ACC112 (cell line): ENCODE data around the gene PSAPL1.

Experiments used
- H2AFZ ChIP-seq: fragments of 200-600 bp; sonication (generic); one replicate; pipeline ENCODE4 v1.6.0; 2017; ENCODE audit warnings: antibody characterized with exemption, low read length; ENCODE audit not compliant: unreplicated experiment
- H3K27ac ChIP-seq: fragments of 200-600 bp; sonication (generic); 2 replicates; pipeline ENCODE4 v1.5.1; 2014; ENCODE audit warnings: low read depth, mild to moderate bottlenecking, antibody characterized with exemption, low read length, moderate library complexity
- H3K27me3 ChIP-seq: fragments of 200-600 bp; sonication (generic); 2 replicates; pipeline ENCODE4 v1.6.1; 2014; ENCODE audit warnings: mild to moderate bottlenecking, antibody characterized with exemption, low read length, moderate library complexity, mixed read lengths; ENCODE audit not compliant: insufficient read depth
- H3K36me3 ChIP-seq: fragments of 200-600 bp; sonication (generic); 2 replicates; pipeline ENCODE4 v1.6.1; 2016; ENCODE audit warnings: mild to moderate bottlenecking, antibody characterized with exemption, low read length, moderate library complexity, mixed read lengths; ENCODE audit not compliant: insufficient read depth
- H3K4me1 ChIP-seq: fragments of 200-600 bp; sonication (generic); one replicate; pipeline ENCODE4 v1.6.1; 2016; ENCODE audit warnings: low read length, mixed read lengths; ENCODE audit not compliant: insufficient read depth, unreplicated experiment, control insufficient read depth
- H3K4me3 ChIP-seq: fragments of 200-600 bp; sonication (generic); 2 replicates; pipeline ENCODE4 v1.5.1; 2014; ENCODE audit warnings: mild to moderate bottlenecking, low read depth, low read length
- H3K79me2 ChIP-seq: fragments of 200-600 bp; sonication (generic); one replicate; pipeline ENCODE4 v1.6.0; 2016; ENCODE audit warnings: low read length; ENCODE audit not compliant: control insufficient read depth, unreplicated experiment, insufficient read depth

PSAPL1 gene

DNA sequence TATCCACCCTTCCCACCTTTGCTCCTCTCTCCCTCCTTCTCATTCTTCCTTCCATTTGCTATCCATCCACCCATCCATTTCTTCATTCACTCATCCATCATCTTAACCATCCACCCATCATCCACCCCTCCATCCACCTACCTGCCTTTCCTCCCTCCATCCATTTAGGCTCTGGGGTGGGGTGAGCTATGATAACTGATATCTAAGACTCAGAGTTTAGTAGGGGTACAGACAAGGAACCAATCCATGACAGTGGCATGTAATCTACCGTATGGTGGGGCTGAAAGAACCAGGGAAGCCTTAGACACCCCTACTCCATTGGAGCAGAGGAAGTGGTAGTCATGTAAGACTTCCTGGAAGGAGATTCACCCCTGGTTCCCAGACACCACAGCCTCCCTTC, 23.2 kb downstream of the PSAPL1 start:
- Histone ChIP-seq H3K27ac (no peak overlapping the region), H3K36me3 (no peaks in the 10 kb centered on the region), H3K79me2 (no peaks in the 10 kb centered on the region), H3K27me3 (peaks cover 56% of the 10 kb centered on the region), H2AFZ (no peak overlapping the region), H3K4me3 (no peak overlapping the region), H3K4me1 (no peaks in the 10 kb centered on the region)

DNA sequence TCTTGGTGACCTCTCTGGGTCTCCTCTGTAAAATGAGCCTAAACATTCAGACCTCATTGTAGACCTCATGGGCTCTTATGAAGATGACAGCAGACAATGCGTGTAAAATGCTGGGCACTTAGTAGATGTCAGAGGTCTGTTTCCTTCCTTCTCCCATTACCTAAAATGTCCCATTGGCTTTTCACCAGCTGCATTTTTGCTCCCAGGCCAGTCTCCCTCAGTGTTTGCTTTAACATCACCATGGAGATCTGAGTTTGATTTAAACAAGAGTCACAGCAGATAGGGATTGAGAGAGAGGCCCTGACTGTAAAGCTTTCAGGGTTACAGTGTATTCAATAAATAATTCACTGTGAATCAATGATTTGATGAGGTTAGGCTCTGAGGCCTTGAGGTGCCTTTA, 24.3 kb downstream of the PSAPL1 start:
- H3K27me3 ChIP-seq: peaks cover 66% of the 10 kb centered on the region
- no peak overlapping the region for H2AFZ ChIP-seq
- no peak overlapping the region for H3K27ac ChIP-seq
- H3K79me2 ChIP-seq: no peaks in the 10 kb centered on the region
- H3K36me3 ChIP-seq: no peaks in the 10 kb centered on the region
- H3K4me3 ChIP-seq: no peak overlapping the region
- H3K4me1 ChIP-seq: no peaks in the 10 kb centered on the region

DNA sequence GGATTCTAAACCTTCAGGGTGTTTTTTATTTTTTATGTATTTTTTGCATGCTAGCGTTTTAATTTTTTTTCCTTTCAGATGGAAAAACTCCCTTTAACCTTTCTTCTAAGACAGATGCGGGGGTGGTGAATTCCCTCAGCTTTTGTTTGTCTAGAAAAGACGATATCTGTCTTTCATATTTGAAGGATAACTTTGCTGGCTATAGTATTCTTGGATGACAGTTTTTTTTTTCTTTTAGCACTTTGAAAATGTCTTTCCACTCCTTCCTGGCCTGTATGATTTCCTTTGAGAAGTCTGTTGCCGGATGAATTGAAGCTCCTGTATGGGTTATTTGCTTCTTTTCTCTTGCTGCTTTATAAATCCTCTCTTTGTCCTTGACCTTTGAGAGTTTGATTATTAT, 26.6 kb downstream of the PSAPL1 start:
- Histone ChIP-seq H3K36me3 (no peaks in the 10 kb centered on the region), H2AFZ (no peak overlapping the region), H3K27ac (no peak overlapping the region), H3K4me1 (no peaks in the 10 kb centered on the region), H3K79me2 (no peaks in the 10 kb centered on the region), H3K27me3 (peaks cover 75% of the 10 kb centered on the region), H3K4me3 (no peak overlapping the region)

DNA sequence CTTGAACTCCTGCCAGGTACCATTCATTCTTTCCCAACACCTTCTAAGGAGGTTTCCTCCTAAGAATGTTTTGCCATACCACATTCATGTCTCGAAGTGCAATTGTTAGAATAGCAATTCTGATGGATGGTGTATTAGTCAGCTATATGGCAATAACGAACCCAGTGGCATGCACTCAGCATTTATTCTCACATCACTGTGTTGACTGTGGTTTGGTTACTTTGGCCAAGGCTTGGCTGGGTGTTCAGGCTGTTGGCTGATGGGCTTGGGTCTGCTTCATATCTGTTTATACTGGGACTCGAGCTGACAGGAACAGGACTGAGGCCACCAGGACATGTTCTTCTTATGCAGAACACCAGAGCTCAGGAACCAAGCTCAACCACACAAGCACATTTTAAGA, 31.7 kb downstream of the PSAPL1 start:
- H3K4me1 ChIP-seq: no peaks in the 10 kb centered on the region
- peaks cover 73% of the 10 kb centered on the region for H3K27me3 ChIP-seq
- H3K79me2 ChIP-seq: no peaks in the 10 kb centered on the region
- H3K4me3 ChIP-seq: no peak overlapping the region
- no peak overlapping the region for H3K27ac ChIP-seq
- H3K36me3 ChIP-seq: no peaks in the 10 kb centered on the region
- no peak overlapping the region for H2AFZ ChIP-seq

DNA sequence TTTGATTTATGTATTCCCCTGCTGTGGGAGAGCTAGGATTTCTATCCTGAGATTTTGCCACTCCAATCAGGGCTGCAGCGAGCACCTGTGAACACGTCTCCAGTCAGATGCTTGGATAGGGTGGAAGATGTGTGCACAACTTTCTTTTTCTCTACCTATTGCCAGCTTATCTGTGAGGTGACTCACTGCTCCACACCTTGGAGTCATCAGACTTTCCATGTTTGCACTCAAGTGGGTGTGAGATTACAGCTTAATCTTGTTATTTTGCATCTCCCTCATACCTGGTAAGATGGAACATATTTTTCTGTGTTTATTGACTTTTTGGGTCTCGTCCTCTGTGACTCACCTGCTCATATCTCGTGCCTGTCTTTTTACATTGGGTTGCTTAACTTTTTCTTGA, 32.2 kb downstream of the PSAPL1 start:
- no peak overlapping the region for H2AFZ ChIP-seq
- no peaks in the 10 kb centered on the region for H3K36me3 ChIP-seq
- no peak overlapping the region for H3K4me3 ChIP-seq
- no peaks in the 10 kb centered on the region for H3K79me2 ChIP-seq
- H3K4me1 ChIP-seq: no peaks in the 10 kb centered on the region
- H3K27me3 ChIP-seq: peaks cover 74% of the 10 kb centered on the region
- H3K27ac ChIP-seq: no peak overlapping the region

DNA sequence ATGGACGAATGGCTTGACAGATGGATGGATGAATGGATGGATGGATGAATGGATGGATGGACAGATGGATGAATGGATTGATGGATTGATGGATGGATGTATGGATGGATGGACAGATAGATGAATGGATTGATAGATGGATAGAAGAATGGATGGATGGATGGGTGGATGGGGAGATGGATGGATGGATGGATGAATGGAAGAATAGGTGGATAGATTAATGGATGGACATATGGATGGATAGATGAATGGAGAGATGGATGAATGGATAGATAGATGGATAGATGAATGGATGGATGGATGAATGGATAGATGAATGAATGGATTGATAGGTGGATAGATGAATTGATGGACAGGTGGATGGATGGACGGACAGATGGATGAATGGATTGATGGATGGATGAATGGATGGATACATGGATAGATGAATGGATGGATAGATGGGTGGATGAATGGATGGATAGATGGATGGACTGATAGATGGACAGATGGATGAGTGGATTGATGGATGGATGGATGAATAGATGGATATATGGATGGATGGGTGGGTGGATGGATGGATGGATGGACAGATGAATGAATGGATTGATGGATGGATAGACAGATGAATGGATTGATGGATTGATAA, 33.9 kb downstream of the PSAPL1 start:
- Histone ChIP-seq H3K27ac (no peak overlapping the region), H3K79me2 (no peaks in the 10 kb centered on the region), H3K27me3 (peaks cover 67% of the 10 kb centered on the region), H3K4me3 (no peak overlapping the region), H2AFZ (no peak overlapping the region), H3K36me3 (no peaks in the 10 kb centered on the region), H3K4me1 (no peaks in the 10 kb centered on the region)

DNA sequence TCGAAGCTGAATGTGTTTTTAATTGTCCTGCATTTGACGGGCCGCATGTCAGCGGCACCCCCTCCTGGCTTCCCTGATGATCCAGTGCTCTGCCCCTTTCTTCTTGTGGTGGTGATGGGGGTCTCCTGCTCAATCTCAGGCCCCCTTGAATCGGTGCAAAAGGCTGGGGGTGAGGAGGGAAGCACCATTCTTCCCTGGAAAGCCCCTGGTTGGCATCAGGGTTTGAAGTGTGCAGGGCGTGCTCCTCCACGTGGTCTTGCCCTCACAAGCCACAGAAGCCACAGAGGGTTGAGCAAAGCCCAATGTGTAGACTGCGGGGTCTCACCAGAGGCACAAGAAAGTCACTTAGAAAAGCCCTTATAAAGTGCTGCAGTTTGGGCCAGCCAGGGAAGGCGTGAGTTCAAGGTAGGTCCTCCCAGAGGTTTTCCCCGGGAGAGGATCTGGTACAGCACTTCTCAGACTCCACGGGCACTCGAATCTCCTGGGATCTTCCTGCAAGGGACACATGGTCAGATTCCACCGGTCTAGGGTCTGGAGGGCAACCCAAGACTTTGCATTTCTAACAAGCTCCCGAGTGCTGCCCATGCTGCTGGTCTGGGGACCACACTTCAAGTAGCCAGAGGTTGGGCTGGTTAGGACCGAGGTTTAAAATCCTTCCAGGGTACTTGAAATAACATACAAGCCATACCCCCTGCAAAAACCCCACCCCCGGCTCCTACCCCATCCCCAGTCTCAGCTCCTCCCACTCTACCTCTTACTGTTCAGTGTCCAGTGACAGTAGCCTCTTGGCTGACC, 35.1 kb downstream of the PSAPL1 start:
- Histone ChIP-seq H3K27ac (no peak overlapping the region), H3K79me2 (no peaks in the 10 kb centered on the region), H3K4me3 (no peak overlapping the region), H3K36me3 (no peaks in the 10 kb centered on the region), H3K27me3 (peaks cover 61% of the 10 kb centered on the region), H3K4me1 (no peaks in the 10 kb centered on the region), H2AFZ (no peak overlapping the region)

DNA sequence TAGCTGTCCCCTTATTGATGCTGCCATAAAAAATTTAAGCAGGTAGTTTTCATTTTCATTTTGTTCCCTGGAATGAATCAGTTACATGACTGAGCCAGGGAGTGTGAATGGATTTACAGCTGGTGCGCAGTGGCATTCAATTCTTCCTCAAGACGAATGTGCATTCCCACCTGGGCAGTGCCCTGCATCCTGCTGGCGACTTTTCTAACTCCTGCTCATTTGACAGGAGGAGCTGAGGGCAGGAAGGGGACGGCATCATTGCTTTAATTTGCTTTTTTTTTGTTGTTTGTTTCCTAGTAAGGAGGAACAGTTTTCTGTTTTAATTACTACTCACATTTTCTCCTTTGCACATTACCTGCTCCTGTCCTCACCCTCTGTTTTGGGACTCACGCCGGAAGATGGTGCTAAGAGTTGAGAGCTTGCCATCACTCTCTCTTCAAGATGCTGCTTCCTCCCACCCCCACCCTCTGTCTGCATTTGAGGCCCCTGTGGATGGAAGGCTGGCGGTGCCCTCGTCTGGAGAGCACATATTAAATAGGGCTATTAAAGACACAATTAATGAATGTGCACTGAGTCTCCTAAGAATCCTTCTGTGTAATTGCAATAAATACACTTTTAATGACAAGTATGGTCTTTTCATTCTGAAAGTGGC, 35.8 kb downstream of the PSAPL1 start:
- Histone ChIP-seq H2AFZ (no peak overlapping the region), H3K79me2 (no peaks in the 10 kb centered on the region), H3K4me1 (no peaks in the 10 kb centered on the region), H3K36me3 (no peaks in the 10 kb centered on the region), H3K27ac (no peak overlapping the region), H3K27me3 (peaks cover 61% of the 10 kb centered on the region), H3K4me3 (no peak overlapping the region)

DNA sequence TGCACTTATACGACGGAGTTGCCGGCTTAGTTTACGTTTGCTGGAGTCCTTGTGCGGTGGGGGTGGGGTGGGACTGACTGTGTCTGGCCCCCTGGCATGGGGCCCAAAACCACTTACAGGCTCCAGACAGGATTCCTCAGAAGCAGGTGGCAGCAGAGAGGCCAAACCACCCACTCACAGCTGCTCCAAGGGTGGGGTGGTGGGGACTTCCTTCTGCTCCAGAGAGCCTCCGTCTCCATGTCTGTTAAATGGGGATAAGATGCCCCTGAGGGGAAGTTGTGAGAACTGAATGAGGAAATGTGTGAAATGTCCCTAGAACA, 36.7 kb downstream of the PSAPL1 start:
- Histone ChIP-seq H3K36me3 (no peaks in the 10 kb centered on the region), H3K4me1 (no peaks in the 10 kb centered on the region), H3K27me3 (peaks cover 65% of the 10 kb centered on the region), H2AFZ (no peak overlapping the region), H3K4me3 (no peak overlapping the region), H3K27ac (no peak overlapping the region), H3K79me2 (no peaks in the 10 kb centered on the region)

DNA sequence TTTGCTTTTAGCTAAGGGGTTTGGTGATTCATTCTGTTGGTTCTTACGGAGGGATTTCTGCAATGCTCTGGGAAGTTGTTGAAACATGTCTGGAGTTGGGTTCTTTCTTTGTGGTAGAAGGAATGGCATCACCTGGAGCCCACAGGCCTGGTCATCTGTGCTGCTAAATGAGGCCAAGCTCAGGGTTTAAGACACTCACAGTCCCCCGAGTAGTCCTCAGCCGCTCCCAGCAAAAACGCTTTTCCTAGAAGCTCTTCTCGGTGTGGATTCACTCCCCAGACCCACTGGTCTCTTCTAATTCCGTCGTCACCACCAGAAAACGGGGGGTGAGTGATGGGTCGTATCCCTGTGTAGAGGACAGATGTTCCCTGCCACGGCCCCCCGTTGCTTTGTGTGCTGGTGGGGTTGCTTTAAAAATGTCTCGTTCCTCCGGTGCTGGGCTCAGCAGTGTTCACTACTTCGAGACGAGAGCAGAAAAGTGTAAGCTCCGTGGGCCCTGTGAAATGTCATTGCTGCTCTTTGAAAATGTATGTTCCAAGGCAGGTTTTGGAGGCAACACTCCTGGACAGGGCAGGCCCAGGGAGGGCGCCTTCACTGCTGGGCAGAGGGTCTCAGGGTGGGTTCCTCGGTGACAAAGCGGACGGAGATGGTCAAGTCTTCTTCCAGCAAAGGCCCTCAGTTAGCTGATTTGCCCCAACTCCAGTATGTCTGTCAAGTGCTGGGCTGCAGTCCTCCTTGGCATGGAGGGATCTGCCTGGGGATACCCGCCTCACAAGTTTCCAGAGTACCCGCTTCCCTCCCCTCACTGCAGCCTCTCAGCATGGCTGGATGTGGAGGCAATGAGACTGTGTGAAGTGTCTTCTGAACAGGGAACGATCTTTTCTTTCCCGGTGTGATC, 37.3 kb downstream of the PSAPL1 start:
- H3K79me2 ChIP-seq: no peaks in the 10 kb centered on the region
- H3K4me3 ChIP-seq: no peak overlapping the region
- H2AFZ ChIP-seq: no peak overlapping the region
- H3K36me3 ChIP-seq: no peaks in the 10 kb centered on the region
- H3K27me3 ChIP-seq: peaks cover 65% of the 10 kb centered on the region
- H3K4me1 ChIP-seq: no peaks in the 10 kb centered on the region
- H3K27ac ChIP-seq: no peak overlapping the region
